Hindlimb muscle (tissue), 1 donor: Measurements from ENCODE around the gene MCOLN1. TPM values are rescaled to one million over a fixed set of nuclear protein-coding genes. Genes with fewer than 3 reads are reported as not detected.
"Not testable (repeated sequence)": the region's sequence is repeated elsewhere in the genome, so short reads cannot be mapped to it uniquely, and the experiment has no call there.

Source experiments
- DNase-seq: peaks from one replicate; pipeline ENCODE4 v3.0.0-alpha.2; 2013
- polyA plus RNA-seq: library from polyadenylated mRNA; unstranded; fragments of 120-200 nt; gene quantifications from one replicate; pipeline ENCODE4 v1.2.1, GENCODE V29; 2013; ENCODE audit not compliant: insufficient read length

Gene MCOLN1
- polyA plus RNA-seq, 1 donor, result 16.4 TPM

DNA sequence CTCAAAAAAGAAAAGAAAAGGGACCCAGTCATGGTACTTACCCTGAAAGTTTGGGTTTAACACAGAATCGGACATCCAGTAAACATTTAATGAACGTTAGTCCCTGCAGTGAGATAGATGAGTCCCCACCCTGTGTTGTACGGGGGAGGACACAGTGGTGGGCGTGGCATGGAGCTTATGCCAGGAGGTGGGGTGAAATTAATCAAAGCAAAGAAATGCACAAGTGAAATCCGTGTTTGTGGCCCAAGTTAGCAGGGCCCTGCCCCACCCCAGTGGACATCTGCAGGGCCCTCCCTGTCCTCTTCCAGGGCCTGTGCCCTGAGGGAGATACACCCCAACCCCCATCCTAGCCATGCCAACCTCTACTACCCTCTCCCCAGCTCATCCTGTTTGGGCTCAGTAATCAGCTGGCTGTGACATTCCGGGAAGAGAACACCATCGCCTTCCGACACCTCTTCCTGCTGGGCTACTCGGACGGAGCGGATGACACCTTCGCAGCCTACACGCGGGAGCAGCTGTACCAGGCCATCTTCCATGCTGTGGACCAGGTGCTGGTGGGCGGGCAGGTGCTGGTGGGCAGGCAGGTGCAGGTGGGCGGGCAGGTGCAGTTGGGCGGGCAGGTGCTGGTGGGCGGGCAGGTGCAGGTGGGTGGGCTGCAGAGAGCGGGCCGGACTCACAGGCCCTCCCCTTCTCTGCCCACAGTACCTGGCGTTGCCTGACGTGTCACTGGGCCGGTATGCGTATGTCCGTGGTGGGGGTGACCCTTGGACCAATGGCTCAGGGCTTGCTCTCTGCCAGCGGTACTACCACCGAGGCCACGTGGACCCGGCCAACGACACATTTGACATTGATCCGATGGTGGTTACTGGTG lies 3.9 kb downstream of the MCOLN1 start:
- no peak for DNase-seq

DNA sequence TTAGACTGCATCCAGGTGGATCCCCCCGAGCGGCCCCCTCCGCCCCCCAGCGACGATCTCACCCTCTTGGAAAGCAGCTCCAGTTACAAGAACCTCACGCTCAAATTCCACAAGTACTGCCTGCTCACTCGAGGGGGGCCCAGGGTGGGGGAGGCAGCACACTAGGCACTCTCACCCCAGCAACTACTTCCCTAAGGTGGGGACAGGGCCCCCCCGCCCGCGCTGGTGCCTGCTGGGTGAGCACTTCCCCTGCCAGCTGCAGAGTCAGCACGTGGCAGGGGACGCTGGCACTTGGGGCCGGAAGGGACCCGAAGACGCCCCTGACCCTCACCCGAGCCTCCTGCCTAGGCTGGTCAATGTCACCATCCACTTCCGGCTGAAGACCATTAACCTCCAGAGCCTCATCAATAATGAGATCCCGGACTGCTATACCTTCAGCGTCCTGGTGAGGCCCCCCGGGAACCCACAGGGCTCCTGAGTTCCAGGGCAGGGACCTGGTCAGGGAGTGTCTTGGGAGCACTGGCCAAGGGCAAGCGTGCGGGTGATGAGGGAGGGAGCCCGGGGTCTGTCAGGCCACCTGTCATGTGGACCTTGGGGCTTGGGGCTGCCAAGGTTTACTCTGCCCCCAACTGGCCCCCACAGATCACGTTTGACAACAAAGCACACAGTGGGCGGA lies 5.2 kb downstream of the MCOLN1 start:
- no peak for DNase-seq

GRCh38 chr19:7528192-7528519 lies 5.7 kb downstream of the MCOLN1 start:
- DNase-seq, result no peak

GRCh38 chr19:7528522-7529245 lies 6.3 kb downstream of the MCOLN1 start:
- DNase-seq, result no peak

GRCh38 chr19:7529246-7529600 lies 6.8 kb downstream of the MCOLN1 start:
- DNase-seq, result no peak

- no peak for DNase-seq
Observed at GRCh38 chr19:7529610-7530490, 7.4 kb downstream of the MCOLN1 start.

DNA sequence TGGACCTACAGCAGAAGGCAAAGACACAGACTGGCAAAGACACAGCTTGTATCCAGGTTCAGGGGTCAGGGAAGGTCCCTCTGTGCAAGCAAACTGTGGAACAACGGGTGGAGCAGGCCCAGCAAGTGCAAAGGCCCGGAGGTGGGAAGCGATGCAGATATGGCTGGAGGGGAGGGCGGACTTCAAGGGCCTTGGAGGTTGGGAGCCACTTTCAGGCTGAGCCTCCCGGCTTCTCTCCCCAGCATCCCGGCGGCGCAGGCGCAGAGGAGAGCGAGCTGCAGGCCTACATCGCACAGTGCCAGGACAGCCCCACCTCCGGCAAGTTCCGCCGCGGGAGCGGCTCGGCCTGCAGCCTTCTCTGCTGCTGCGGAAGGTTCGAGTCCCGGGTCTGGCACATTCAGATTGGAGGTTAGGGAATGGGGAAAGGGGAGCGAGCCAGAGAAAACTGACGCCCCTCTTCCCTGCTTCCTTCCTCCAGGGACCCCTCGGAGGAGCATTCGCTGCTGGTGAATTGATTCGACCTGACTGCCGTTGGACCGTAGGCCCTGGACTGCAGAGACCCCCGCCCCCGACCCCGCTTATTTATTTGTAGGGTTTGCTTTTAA lies 11.0 kb downstream of the MCOLN1 start:
- DNase-seq, result peak; percentile 73

- DNase-seq, result peak; percentile 94
Observed at GRCh38 chr19:7533925-7534480, 11.6 kb downstream of the MCOLN1 start.

DNA sequence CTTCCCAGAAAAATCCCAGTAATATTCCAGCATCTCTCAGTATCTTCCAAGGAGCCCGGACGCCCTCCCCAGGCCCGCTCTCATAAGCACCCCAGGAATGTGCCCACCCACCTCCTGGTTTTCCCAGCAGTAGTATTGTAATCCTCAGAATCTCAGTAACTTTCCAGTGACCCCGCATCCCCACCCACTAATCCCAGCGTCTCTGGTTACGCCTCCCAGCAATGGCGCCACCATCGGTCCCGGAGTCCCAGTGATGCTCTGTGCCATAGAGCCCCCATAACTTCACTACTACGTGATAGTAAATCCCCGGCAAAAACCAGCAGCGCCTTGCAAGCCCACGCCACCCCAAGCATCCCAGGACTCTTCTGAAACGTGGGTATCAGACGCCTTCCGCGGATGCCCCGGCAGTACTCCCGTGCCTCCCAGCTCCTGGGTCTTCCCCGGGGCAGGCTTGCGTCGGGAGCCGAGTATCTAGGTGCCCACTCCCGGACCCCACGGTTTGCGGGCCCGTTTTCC lies 12.2 kb downstream of the MCOLN1 start:
- DNase-seq, result peak; percentile 87

DNA sequence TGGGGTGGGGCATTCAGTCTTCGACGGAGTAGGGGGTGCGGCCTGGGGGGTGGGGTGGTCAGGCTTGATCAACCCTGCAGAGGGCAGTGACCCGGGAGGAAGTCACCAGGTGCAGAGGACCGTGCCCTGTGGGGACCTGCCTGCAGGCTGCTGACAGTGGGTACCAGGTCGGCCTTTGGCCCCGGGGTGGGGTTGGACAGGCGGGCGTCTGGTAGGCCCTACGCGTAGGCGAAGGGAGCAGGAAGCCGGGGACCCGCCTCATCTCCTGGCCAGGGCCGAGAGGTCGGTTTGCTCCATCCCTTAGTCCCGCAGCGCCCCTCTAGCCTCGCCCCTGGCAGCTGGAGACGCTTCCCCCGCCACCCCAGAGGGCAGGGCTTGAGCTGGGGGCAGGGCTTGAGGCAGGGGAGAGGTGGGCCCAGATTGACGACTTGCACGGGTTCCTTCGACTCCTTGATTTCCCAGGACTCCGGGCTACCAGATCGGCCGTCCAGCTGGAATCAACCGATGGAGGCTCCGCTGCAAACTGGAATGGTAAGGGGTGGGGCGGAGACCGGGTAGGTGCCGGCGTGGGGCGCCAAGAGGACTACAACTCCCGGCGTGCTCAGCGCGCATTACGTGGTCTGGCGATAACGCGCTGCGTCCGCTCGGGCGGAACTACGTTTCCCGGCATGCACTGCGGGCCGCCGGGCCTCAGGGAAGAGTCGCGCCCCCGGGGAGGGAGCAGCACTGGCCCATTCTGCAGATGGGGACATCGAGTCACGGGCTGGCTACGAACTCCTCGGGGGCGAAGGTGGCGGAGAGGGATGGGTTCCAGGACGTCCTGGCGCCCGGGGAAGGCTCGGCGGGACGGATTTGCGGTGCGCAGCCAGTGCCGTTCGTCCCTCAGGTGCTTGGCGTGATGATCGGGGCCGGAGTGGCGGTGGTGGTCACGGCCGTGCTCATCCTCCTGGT lies 12.9 kb downstream of the MCOLN1 start, which contains the start of gene PNPLA6:
Gene PNPLA6, plus strand, starts transcription at position 671 of the 951 bp plus-strand sequence. Its CDS starts 72 bp downstream, at position 743.
- DNase-seq, result peak; percentile 98

GRCh38 chr19:7535998-7536695 lies 13.7 kb downstream of the MCOLN1 start:
- DNase-seq, result no peak

GRCh38 chr19:7538990-7539389 lies 16.6 kb downstream of the MCOLN1 start:
- DNase-seq, result not testable (repeated sequence)

GRCh38 chr19:7539827-7540425 lies 17.5 kb downstream of the MCOLN1 start:
- DNase-seq, result no peak

- no peak for DNase-seq
Observed at GRCh38 chr19:7540761-7541474, 18.5 kb downstream of the MCOLN1 start.

DNA sequence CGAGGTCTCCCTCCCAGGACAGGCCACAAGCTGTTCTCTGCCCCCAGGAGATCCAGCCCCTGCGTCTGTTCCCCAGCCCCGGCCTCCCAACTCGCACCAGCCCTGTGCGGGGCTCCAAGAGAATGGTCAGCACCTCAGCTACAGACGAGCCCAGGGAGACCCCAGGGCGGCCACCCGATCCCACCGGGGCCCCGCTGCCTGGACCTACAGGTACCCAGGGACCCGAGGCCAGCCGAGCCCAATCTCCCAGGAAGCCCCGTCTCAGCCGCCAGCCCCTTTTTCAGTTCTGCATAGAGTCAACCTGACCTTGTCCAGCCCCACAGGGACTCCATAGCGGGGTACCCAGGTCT lies 19.0 kb downstream of the MCOLN1 start:
- no peak for DNase-seq

- no peak for DNase-seq
Observed at GRCh38 chr19:7541828-7542443, 19.5 kb downstream of the MCOLN1 start.

- no peak for DNase-seq
Observed at GRCh38 chr19:7542556-7543348, 20.3 kb downstream of the MCOLN1 start.
